Uterus (tissue), 2 donors: Measurements from ENCODE around the gene BICRAL.

ENCODE experiments used
- POLR2A ChIP-seq, 2 donors: fragments of 450-650 bp; IDR thresholded peaks; one replicate each; pipeline ENCODE4 v1.6.1; 2016; ENCODE audit warnings: antibody characterized with exemption in 2 of 2, mild to moderate bottlenecking in 1 of 2, moderate library complexity in 1 of 2
- TF ChIP-seq, protein P1 (sequence below), 4 experiments: fragments of 200-600 bp in 2 of 4; fragments of 450-650 bp in 2 of 4; sonication (generic) in 2 of 4; IDR thresholded peaks; one replicate each; pipeline ENCODE4 v1.5.1; 2016 to 2019; ENCODE audit warnings: antibody characterized with exemption in 4 of 4, mild to moderate bottlenecking in 2 of 4, moderate library complexity in 1 of 4

DNA sequence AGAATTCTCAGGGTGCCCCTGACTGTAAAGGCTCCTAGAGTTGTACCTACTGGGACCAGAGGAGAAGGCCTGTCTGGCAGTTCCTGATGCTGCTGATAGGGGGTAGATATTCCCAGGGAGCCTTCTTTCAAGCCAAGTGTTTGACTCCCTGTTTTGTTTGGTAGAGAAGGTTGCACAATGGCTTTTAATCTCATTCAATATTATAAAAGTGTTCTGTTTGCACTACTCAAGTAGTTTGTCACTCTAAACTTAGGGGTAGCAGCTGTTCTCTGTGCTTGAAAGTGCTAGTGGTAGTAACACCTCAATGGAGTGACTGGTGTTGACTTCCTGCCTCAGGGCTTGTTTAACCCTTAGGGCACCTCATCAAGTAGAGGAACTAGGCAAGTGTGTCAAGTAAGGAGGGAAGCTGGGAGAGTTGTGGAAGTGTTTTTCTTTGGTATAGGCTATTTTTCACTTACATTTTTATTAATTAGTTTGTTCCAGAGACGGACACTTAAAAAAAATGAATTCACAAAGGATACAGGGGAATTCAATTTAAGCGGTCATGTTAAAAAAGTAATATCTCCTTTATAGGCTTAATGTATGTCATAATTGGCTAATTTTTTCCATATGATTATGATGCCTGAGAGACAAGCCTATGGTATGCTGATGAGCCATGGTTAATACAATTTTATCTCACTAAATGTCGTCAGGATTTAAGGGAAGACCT lies 38.1 kb downstream of the BICRAL start:
- TF ChIP-seq, protein P1, sequence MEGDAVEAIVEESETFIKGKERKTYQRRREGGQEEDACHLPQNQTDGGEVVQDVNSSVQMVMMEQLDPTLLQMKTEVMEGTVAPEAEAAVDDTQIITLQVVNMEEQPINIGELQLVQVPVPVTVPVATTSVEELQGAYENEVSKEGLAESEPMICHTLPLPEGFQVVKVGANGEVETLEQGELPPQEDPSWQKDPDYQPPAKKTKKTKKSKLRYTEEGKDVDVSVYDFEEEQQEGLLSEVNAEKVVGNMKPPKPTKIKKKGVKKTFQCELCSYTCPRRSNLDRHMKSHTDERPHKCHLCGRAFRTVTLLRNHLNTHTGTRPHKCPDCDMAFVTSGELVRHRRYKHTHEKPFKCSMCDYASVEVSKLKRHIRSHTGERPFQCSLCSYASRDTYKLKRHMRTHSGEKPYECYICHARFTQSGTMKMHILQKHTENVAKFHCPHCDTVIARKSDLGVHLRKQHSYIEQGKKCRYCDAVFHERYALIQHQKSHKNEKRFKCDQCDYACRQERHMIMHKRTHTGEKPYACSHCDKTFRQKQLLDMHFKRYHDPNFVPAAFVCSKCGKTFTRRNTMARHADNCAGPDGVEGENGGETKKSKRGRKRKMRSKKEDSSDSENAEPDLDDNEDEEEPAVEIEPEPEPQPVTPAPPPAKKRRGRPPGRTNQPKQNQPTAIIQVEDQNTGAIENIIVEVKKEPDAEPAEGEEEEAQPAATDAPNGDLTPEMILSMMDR (IDR thresholded peaks at IDR 0.05) = peak in 2 of 4 experiments; percentile 31 to 33
- TF ChIP-seq POLR2A (IDR thresholded peaks at IDR 0.05) = no peak
